Neural crest cell (in vitro differentiated cells): ENCODE data around the gene CDH13. TPM values are rescaled to one million over a fixed set of nuclear protein-coding genes. Genes with fewer than 3 reads are reported as not detected.

ENCODE experiments used
- DNase-seq: peaks from one replicate; pipeline ENCODE4 v3.0.0; 2021; ENCODE audit warnings: low read depth, mixed read lengths, low spot score
- H3K27ac Mint-ChIP-seq: one replicate; pipeline ENCODE4 v1.8.0; 2021; ENCODE audit warnings: mild to moderate bottlenecking, mixed read lengths; ENCODE audit not compliant: unreplicated experiment
- H3K27me3 Mint-ChIP-seq: 2 replicates; pipeline ENCODE4 v1.8.0; 2021; ENCODE audit warnings: low read depth, mild to moderate bottlenecking, mixed read lengths
- H3K36me3 Mint-ChIP-seq: 2 replicates; pipeline ENCODE4 v1.8.0; 2021; ENCODE audit warnings: low read depth, mild to moderate bottlenecking, mixed read lengths
- H3K4me1 Mint-ChIP-seq: 2 replicates; pipeline ENCODE4 v1.8.0; 2021; ENCODE audit warnings: mixed read lengths
- H3K4me3 Mint-ChIP-seq: one replicate; pipeline ENCODE4 v1.8.0; 2021; ENCODE audit warnings: mild to moderate bottlenecking, mixed read lengths
- H3K9me3 Mint-ChIP-seq: 2 replicates; pipeline ENCODE4 v1.8.0; 2021; ENCODE audit warnings: mixed read lengths
- CTCF ChIP-seq: fragments of 200-600 bp; sonication (generic); conservative IDR thresholded peaks from 2 replicates; pipeline ENCODE4 v1.5.0; 2021; ENCODE audit warnings: antibody characterized with exemption, mild to moderate bottlenecking
- total RNA-seq: library from RNA; stranded (reverse); gene quantifications from 2 replicates; pipeline ENCODE4 v1.2.1, GENCODE V29; 2021

CDH13 gene
- total RNA-seq, 1 donor from 2014 or later = 1.1 TPM

DNA sequence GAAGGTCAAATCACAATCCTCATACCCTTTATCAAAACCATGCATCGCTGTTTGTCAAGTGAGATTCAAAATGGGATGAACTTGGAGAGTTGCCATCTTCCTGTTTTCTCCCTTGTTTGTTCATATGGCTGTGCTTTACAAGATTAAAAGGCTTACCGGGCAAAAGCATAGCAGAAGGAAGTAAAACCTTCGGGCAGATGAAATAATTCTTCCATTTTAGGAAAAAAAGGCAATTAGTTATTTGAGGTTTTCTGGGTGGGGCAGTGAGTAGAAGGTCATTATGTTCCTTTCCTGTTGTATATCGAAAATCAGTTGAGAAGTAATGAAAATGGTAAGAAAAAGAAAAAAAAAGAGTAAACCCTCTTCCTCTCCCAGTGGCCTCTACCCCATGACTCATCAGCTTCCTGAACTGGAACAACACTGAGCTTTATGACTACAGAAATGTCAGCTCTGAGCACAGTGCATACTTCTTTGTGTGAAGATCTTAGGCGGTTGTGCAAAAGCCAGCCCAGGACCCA lies 369.2 kb downstream of the CDH13 start:
- Mint-ChIP-seq H3K27me3 (no peaks in the 10 kb centered on the region), H3K27ac (no peak overlapping the region), H3K36me3 (no peaks in the 10 kb centered on the region), H3K4me3 (no peak overlapping the region), H3K4me1 (no peaks in the 10 kb centered on the region), H3K9me3 (peaks cover 3% of the 10 kb centered on the region)
- no peak for TF ChIP-seq CTCF
- no peak for DNase-seq

GRCh38 chr16:82996814-82997213 lies 370.0 kb downstream of the CDH13 start:
- H3K9me3 Mint-ChIP-seq = peaks cover 6% of the 10 kb centered on the region
- H3K27me3 Mint-ChIP-seq = no peaks in the 10 kb centered on the region
- H3K27ac Mint-ChIP-seq = no peak overlapping the region
- H3K4me1 Mint-ChIP-seq = no peaks in the 10 kb centered on the region
- no peaks in the 10 kb centered on the region for H3K36me3 Mint-ChIP-seq
- TF ChIP-seq CTCF = no peak
- no peak overlapping the region for H3K4me3 Mint-ChIP-seq
- DNase-seq = no peak

GRCh38 chr16:82999711-83000110 lies 372.9 kb downstream of the CDH13 start:
- Mint-ChIP-seq H3K36me3 (no peaks in the 10 kb centered on the region), H3K27ac (no peak overlapping the region), H3K4me3 (no peak overlapping the region), H3K9me3 (peaks cover 6% of the 10 kb centered on the region), H3K27me3 (no peaks in the 10 kb centered on the region), H3K4me1 (no peaks in the 10 kb centered on the region)
- no peak for TF ChIP-seq CTCF
- DNase-seq = no peak

DNA sequence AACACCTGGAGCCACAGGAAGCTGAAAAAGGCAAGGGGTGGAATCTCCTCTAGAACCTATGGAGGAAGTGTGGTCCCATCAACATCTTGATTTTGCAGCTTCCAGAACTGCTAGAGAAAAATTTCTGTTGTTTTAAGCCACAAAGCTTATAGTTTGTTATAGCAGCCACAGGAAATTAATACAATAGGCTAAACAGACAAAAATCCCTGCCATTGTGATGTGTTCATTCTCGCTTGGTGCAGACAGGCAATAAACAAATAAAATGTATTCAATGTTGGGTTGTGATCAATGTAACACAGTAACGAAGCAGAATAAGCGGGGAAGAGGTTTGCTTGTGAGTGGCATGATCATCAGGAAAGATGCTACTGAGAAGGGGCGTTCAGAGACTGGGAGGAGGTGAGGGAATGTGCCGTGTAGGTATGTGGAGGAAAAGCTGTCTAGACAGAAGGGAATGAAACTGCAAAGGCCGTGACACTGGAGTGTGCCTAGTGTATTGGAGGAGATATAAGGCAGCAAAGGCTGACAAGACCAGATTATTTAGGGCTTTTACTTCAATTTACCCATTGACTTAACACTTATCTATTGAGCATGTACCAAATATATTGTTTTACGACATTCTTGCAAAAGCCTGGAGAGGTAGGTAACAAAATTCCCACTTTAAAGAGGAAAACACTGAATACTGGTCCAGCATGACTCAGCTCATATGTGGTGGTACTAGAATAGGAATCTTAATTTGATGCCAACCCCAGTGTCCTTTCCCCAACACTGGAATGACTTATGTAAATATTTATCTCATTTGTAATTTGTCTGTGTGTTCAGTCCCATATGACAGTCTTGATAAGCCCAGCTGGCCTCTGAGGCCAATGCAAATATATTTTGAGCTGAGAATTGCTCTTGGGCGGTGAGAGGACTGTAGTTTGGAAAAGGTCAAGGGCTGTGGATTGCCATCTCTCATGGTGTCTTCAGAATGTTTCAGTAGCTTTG lies 375.9 kb downstream of the CDH13 start:
- Mint-ChIP-seq H3K4me3 (no peak overlapping the region), H3K4me1 (no peaks in the 10 kb centered on the region)

More for the DNA sequence above, 375.9 kb downstream of the CDH13 start:
- Mint-ChIP-seq H3K27ac (no peak overlapping the region), H3K36me3 (no peaks in the 10 kb centered on the region), H3K9me3 (peaks cover 6% of the 10 kb centered on the region), H3K27me3 (no peaks in the 10 kb centered on the region)
- TF ChIP-seq CTCF = no peak
- no peak for DNase-seq
